NCI-H774 (cell line): ENCODE data around the gene CABP4.
"Not testable (repeated sequence)": the region's sequence is repeated elsewhere in the genome, so short reads cannot be mapped to it uniquely, and the experiment has no call there.

Source experiments
- DNase-seq: peaks from one replicate; lab custom pipeline; 2025; lab: John Stamatoyannopoulos, UW

CABP4 gene

DNA sequence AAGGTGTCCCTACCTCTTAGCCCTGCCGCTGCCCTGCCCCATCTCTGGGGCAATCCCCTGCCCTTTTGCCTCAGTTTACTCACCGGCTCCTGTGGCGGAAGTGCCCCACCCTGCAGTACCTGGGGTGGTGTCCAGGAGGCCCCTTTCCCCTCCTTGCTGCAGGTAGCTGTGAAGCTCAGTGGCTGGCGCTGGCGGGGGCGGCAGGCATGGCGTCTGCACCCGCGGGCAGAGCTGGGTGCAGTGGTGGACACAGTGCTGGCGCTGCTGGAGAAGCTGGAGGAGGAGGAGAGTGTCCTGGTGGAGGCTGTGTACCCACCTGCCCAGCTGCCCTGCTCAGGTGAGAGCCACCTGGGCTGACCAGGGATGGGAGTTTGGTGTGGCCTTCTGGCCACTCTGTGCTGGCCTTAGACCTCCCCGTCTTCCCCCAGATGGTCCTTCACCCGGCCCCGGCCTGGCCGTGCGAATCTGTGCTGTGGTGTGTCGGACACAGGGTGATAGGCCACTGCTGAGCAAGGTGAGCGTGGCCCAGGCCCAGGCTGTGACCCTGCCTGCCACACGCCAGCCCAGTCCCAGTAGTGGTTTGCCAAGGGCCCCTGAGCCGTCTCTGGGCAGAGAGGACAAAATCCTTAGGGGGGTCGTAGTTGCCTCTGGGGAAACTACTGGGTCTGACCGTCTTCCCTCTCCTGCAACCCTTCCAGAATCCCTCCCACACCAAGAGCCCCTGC lies 35.7 kb upstream of the CABP4 start:
- no peak for DNase-seq

DNA sequence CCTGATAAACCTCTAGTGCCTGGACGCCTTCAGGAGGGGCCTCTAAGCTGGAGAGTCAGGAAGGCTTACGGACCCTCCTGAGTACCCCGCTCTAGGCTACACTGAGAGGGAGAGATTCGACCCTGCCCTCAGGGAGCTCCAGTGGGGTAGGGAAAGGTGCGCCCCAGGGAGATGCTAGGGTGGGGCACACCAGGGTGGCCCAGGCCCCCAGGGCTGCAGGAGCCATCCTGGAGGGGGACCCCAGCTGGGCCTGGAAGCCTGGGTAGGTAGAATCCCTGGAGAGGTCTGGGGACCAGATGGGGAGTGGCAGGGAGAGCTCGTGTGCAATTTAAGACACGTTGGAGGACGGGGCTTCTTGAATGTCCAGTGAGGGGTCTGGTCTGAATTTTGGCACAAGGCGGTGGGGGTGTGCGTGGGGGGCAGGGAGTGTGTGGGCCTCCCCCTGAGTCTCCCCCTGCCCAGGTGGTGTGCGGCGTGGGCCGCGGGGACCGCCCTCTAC lies 35.0 kb upstream of the CABP4 start:
- DNase-seq = no peak

DNA sequence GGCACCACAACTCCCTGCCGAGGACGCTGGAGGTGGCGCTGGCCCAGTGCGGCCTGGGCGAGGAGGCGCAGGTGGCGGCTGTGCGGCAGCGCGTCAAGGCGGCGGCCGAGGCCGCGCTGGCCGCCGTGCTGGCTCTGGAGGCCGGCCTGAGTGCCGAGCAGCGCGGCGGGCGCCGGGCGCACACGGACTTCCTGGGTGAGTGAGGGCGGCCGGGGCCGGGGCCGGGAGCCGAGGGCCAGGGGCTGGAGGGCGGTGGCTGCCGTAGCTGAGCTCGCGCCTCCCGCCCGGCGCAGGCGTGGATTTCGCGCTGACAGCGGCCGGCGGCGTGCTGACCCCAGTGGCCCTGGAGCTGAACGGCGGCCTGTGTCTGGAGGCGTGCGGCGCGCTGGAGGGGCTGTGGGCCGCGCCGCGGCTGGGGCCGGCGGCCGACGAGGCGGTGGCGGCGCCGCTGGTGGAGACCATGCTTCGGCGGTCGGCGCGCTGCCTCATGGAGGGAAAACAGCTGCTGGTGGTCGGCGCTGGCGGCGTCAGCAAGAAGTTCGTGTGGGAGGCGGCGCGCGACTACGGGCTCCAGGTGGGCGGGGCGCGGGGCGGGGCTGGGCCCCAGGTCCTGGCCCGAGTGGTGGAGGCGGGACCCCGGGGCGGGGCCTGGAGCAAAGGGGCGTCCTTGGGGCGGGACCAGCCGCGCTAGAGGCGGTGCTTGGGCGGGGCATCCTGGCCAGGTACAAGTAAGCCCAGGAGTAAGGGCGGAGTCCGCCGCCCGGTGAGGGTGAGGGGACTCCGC lies 34.3 kb upstream of the CABP4 start:
- peak; percentile 90 for DNase-seq

DNA sequence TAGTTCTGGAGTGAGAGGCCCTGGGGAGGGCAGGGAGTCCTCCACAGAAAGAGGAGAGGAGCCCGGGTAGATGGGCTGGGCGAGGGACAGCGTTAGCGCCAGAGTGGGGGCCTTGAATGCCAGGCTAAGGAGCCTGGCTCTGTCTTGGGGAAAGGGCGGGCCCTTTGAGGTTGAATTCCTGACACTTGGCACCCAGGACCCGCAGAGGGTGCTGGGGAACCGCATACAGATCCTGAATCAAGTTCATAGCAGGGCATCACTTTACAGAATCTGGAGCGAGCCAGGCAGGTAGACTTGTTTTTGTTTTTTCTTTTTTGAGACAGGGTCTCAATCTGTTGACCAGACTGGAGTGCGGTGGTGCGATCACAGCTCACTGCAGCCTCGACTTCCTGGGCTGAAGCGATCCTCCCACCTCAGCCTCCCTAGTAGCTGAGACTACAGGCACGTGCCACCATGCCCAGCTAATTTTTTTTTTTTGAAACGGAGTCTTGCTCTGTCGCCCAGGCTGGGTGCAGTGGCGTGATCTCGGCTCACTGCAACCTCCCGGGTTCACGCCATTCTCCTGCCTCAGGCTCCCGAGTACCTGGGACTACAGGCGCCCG lies 33.6 kb upstream of the CABP4 start:
- DNase-seq = no peak

DNA sequence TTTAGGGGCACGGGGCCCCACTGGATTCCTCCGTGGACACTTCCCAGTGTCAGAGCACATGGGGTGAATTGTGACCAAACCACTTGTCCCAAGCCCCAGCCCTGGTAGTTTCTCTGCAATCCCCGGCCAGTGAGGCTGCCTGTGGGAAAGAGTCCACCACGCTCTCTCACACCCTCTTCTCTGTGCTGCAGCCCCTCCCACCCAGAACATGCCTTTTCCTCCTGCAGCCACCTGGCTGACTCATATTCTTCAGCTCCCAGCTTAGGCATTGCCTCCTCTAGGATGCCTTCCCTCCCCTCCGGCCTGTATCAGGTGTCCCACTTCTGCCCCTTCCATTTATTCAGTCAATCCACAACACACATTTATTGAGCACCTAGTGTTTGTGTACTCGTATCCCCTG lies 32.3 kb upstream of the CABP4 start:
- DNase-seq = no peak

DNA sequence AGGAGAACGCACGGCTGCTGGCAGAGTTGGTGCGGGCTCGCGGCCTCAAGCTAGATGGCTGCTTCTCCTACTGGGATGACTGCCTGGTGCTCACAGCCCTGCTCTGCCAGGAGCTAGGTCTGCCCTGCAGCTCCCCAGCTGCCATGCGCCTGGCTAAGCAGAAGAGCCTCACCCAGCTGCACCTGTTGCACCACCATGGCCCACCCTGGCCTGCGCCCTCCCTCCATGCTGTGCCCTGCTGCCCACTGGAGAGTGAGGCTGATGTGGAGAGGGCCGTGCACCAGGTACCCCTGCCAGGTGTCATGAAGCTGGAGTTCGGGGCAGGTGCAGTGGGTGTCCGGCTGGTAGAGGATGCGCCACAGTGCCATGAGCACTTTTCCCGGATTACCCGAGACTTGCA lies 31.7 kb upstream of the CABP4 start:
- no peak for DNase-seq

DNA sequence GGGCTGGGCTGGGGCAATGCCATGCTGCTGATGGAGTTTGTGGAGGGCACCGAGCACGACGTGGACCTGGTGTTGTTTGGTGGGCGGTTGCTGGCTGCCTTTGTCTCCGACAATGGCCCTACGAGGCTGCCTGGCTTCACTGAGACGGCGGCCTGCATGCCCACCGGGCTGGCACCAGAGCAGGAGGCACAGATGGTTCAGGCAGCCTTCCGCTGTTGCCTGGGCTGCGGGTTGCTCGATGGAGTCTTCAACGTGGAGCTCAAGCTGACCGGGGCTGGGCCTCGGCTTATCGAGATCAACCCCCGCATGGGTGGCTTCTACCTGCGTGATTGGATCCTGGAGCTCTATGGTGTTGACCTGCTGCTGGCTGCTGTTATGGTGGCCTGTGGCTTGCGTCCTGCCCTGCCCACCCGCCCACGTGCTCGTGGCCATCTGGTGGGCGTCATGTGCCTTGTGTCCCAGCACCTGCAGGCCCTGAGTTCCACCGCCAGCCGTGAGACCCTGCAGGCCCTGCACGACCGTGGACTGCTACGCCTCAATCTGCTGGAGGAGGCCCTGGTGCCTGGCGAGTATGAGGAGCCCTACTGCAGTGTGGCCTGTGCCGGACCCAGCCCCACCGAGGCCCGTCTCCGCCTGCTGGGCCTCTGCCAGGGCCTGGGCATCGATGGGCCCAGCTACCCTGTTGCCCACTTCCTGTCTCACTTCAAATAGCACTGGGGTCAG lies 31.1 kb upstream of the CABP4 start:
- no peak for DNase-seq

DNA sequence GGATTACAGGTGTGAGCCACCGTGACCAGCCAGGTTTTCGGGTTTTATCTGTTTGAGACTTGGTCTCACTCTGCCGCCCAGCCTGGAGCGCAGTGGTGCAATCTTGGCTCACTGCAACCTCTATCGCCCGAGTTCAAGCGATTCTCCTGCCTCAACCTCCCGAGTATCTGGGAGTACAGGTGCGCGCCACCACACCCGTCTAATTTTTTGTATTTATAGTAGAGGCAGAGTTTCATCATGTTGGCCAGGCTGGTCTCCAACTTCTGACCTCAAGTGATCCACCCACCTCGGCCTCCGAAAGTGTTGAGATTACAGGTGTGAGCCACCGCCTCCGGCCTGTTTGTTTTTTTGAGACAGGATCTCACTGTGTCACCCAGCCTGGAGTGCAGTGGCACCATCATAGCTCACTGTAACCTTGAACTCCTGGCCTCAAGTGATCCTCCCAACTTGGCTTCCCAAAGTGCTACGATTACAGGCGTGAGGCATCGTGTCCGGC lies 27.7 kb upstream of the CABP4 start:
- DNase-seq = not testable (repeated sequence)

DNA sequence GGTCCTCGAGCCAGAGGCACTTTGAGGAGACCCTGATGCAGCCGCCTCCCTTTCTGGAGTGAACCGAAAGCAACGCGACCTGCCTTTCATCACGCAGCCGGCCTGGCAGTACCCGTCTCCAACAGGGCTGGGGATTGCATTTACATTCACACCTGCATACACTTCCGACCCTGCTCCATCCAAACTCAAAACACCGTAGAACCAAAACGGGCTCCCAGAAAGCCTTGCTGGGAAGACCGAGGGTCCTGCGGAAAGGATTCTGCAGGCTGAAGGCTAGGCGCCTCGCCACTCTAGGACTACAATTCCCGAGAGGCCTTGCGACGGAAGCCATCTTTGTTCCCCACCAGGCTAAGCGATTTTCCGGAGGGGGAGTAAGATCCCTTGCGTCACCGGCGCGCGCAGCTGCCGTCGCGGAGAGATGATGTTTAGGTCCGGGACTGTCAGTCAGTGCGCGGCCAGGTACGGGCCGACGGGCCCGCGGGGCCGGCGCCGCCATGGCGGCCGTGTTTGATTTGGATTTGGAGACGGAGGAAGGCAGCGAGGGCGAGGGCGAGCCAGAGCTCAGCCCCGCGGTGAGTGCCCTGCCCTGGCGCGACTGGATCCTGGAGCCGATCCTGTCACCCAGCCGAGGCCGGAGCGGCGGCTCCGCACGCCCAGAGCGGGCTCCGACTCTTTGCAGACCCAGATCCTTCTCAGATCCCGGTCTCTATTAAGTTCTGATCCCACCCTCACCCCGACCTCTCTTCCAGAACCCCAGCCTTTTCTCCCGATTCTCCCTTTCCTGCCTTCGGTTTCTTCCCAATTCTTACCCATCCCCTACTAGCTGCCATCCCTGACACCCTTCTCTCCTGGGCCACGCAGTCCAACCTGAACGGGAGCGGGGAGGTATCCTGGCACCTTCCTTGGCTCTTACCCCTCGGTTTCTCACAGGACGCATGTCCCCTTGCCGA lies 26.8 kb upstream of the CABP4 start, which contains the start of gene RPS6KB2:
RPS6KB2 (plus strand) TSS at position 443 of the 950 bp plus-strand sequence; CDS start at position 495, 52 bp downstream.
- peak; percentile 98 for DNase-seq

DNA sequence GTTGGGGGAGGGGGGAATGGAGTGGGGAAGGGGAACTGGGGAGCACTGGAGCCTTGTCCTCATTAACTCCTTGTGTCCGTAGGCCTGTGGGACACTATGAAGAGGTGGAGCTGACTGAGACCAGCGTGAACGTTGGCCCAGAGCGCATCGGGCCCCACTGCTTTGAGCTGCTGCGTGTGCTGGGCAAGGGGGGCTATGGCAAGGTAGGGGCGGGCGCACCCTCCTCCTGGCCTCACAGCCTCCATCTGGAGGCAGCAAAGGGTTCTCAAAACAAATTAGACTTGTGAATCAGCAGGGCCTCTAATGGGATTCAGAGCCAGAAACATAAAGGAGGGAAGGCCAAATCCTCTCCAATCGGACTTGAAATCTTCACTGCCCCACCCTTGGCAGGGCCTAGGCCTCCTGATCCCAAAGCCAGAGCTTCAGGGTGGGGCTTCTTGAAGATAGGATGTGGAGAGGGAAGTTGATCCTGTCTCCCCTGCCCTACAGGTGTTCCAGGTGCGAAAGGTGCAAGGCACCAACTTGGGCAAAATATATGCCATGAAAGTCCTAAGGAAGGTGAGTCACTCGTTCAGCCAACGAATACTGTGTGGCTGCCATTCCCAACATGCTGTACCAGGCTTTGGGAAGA lies 26.0 kb upstream of the CABP4 start:
- no peak for DNase-seq

DNA sequence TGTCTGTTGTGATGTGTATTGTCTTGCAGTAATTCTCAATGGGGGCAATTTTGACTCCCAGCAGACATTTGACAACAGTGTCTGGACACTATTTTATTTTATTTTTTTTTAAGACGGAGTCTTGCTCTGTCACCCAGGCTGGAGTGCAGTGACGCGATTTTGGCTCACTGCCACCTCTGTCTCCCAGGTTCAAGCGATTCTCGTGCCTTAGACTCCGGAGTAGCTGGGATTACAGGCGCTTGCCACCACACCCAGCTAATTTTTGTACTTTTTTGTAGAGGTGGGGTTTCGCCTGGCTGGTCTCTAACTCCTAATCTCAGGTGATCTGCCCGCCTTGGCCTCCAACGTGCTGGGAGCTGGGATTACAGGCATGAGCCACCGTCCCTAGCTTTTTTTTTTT lies 25.4 kb upstream of the CABP4 start:
- DNase-seq = no peak

DNA sequence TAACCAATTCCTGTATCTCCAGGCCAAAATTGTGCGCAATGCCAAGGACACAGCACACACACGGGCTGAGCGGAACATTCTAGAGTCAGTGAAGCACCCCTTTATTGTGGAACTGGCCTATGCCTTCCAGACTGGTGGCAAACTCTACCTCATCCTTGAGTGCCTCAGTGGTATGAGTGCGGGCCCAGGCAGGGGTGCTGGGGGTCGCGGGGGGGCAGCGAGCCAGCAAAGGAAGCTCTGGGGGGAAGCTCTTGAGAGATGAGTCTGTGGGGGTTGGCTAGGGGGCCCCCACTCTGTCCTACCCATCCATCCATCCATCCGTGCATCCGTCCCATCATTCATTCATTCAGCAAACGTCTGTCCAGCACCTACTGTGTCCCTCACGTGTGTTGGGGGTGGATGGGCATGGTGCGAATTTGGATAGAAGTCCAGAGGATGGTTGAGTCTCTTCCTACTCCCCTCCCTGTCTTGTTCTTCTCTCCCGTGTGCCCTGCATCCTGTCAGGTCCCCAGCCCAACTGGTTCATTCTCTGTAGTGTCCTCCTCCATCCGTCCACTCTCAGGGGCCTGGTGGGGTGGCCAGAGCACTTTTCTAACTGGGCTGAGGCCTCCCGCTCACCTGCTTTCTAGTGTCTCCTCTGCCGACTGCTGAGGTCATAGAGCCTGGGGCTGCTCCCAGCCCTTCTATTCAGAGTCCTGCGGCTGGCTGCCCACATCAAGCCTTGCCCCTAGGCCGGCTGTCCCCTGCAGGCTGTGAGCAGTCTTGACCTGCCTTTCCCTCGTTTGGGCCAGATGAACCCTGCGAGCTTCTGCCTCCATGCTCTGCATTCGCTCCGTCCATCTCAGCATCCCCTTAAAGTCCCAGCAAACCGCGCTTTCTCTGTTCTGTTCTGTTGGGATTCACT lies 23.6 kb upstream of the CABP4 start:
- DNase-seq = no peak

DNA sequence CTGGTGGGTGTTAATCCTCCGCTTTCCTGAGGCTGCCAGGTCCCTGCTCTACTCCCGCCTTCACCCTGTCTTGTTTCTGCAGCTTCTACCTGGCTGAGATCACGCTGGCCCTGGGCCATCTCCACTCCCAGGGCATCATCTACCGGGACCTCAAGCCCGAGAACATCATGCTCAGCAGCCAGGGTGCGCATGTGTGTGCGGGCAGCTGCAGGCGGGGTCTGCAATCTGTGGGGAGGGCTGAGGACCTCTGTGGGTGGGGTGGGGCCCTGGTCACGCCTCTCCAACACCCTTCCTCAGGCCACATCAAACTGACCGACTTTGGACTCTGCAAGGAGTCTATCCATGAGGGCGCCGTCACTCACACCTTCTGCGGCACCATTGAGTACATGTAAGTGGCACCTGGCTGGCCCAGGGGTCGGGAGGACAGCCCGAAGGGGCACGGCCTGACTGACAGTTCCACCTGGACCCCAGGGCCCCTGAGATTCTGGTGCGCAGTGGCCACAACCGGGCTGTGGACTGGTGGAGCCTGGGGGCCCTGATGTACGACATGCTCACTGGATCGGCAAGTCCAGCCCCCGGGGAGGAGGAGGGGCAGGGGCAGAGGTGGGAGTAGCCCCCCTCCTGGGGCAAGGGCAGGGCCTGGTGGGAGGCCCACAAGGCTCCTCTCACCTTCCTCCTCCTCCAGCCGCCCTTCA lies 22.4 kb upstream of the CABP4 start:
- DNase-seq = no peak

DNA sequence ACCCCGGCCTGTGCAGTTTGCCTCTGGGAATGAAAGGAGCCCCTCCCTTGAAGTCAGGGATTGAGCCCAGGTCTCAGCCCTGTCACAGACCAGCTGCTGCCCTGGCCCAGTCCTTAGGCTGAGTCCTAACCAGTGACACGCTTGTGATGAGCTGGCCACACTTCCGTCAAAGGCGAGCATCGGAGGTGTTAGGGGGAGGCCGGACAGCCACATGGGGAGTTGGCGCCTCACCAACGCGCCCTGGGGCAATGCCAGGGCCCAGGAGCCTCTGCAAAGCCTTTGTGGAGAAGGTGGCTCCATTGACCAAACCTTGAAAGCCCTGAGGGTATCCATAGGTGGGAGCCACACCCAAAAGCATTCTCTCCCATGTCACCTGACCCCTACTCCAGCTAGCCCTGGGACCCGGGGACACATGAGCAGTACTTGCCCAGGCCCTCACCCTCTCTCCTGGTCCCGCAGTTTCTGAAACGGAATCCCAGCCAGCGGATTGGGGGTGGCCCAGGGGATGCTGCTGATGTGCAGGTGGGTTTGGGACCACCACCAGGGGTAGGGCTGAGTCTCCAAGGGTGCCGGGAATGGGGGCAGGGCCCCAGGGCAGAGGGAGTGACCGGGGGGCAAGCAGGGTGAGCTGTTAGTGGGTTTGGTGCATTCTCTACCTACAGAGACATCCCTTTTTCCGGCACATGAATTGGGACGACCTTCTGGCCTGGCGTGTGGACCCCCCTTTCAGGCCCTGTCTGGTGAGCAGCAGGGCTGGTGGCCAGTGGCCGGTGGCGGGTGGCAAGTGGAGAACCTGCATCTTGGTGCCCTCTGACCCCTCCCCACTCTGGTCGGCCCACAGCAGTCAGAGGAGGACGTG lies 21.4 kb upstream of the CABP4 start:
- no peak for DNase-seq

DNA sequence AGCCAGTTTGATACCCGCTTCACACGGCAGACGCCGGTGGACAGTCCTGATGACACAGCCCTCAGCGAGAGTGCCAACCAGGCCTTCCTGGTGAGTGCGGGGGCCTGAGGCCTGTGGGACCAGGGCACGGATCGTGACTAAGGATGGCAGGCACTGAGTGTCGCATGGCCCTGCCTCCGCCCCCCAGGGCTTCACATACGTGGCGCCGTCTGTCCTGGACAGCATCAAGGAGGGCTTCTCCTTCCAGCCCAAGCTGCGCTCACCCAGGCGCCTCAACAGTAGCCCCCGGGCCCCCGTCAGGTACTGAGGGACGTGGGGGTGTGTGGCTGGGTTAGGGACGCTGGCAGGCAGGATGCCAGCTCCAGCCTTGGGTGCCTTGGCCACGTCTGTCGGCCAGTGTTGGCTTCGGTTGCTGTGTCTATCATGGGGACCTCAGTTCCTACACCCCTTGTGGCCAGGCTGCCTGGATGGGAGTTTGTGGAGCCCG lies 20.7 kb upstream of the CABP4 start:
- no peak for DNase-seq

DNA sequence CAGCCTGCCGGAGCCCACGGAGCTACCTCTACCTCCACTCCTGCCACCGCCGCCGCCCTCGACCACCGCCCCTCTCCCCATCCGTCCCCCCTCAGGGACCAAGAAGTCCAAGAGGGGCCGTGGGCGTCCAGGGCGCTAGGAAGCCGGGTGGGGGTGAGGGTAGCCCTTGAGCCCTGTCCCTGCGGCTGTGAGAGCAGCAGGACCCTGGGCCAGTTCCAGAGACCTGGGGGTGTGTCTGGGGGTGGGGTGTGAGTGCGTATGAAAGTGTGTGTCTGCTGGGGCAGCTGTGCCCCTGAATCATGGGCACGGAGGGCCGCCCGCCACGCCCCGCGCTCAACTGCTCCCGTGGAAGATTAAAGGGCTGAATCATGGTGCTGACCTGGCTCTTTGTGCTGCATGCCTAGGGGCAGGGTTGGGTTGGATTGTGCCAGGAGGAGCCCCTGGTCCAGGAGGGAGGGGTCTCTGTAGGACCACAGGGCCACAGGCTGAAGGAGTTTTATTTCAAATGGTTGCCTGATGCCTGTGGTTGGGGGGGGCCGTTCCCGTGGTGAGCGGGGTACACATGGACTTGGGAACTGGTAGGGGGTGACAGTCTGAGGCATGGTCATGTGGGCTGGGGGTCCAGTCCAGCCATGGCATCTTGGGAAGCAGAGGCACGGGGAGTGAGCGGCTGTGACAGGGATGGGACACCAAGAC lies 20.0 kb upstream of the CABP4 start:
- no peak for DNase-seq
